Keratinocyte (primary cell): Measurements from ENCODE around the gene DNMT3A. TPM values are rescaled to one million over a fixed set of nuclear protein-coding genes. Genes with fewer than 3 reads are reported as not detected.

ENCODE experiments used
- DNase-seq: peaks from one replicate; pipeline ENCODE4 v3.0.0-alpha.2; 2011; ENCODE audit warnings: low read depth, missing footprints, low spot score
- FAIRE-seq: peaks from 2 replicates; lab custom pipeline; 2011; peaks lifted over from hg19 to GRCh38; lab: Jason Lieb, UNC
- H2AFZ ChIP-seq: 2 replicates; pipeline ENCODE4 v1.6.0; 2012; ENCODE audit warnings: low read length, control low read depth, inconsistent platforms; ENCODE audit not compliant: control insufficient read depth
- H3K27ac ChIP-seq: 2 replicates; pipeline ENCODE4 v1.5.1; 2011; ENCODE audit warnings: low read length; ENCODE audit not compliant: control insufficient read depth, insufficient read depth
- H3K27me3 ChIP-seq: 3 replicates; pipeline ENCODE4 v1.6.0; 2011; ENCODE audit warnings: low read length; ENCODE audit not compliant: control insufficient read depth, insufficient read depth; ENCODE audit errors: extremely low read depth
- H3K36me3 ChIP-seq, 2 experiments: 2 replicates in 1 of 2; 3 replicates in 1 of 2; pipeline ENCODE4 v1.5.1; 2011; ENCODE audit warnings: low read length in 2 of 2, mild to moderate bottlenecking in 1 of 2; ENCODE audit not compliant: control insufficient read depth in 2 of 2, insufficient read depth in 2 of 2; ENCODE audit errors: extremely low read depth in 1 of 2
- H3K4me1 ChIP-seq: 3 replicates; pipeline ENCODE4 v1.5.1; 2011; ENCODE audit warnings: low read length; ENCODE audit not compliant: control insufficient read depth, insufficient read depth; ENCODE audit errors: extremely low read depth
- H3K4me2 ChIP-seq: 3 replicates; pipeline ENCODE4 v1.6.0; 2011; ENCODE audit warnings: low read depth, low read length; ENCODE audit not compliant: control insufficient read depth, insufficient read depth; ENCODE audit errors: extremely low read depth
- H3K4me3 ChIP-seq, 3 experiments: fragments of 200-600 bp in 1 of 3; sonication (generic) in 1 of 3; 2 replicates in 2 of 3; 3 replicates in 1 of 3; pipeline ENCODE4 v1.5.1; 2011 to 2016; ENCODE audit warnings: low read length in 3 of 3, mild to moderate bottlenecking in 3 of 3, control low read depth in 2 of 3, inconsistent platforms in 1 of 3, low read depth in 1 of 3, mixed read lengths in 1 of 3, mixed run types in 1 of 3, moderate library complexity in 1 of 3; ENCODE audit not compliant: control insufficient read depth in 2 of 3, insufficient read depth in 2 of 3; ENCODE audit errors: extremely low read depth in 1 of 3
- H3K79me2 ChIP-seq: 2 replicates; pipeline ENCODE4 v1.6.0; 2012; ENCODE audit warnings: low read length; ENCODE audit not compliant: control insufficient read depth, insufficient read depth
- H3K9ac ChIP-seq: 3 replicates; pipeline ENCODE4 v1.6.0; 2011; ENCODE audit warnings: low read length; ENCODE audit not compliant: control insufficient read depth, insufficient read depth; ENCODE audit errors: extremely low read depth
- H3K9me1 ChIP-seq: 3 replicates; pipeline ENCODE4 v1.6.0; 2011; ENCODE audit warnings: low read length; ENCODE audit not compliant: control insufficient read depth, insufficient read depth; ENCODE audit errors: extremely low read depth
- H3K9me3 ChIP-seq: 2 replicates; pipeline ENCODE4 v1.5.1; 2012; ENCODE audit warnings: low read depth, low read length; ENCODE audit not compliant: control insufficient read depth
- H4K20me1 ChIP-seq: 3 replicates; pipeline ENCODE4 v1.6.0; 2011; ENCODE audit warnings: low read length; ENCODE audit not compliant: control insufficient read depth, insufficient read depth; ENCODE audit errors: extremely low read depth
- EZH2 ChIP-seq: IDR thresholded peaks from one replicate; pipeline ENCODE4 v1.6.1; 2012; ENCODE audit warnings: inconsistent platforms, mild to moderate bottlenecking, low read length, moderate library complexity
- dilution Hi-C: fragments of 300-500 bp; cut with MboI; formaldehyde crosslinking; loops from one replicate; pipeline ENCODE4 v1.7.0; 2020; ENCODE audit warnings: low sequenced_read_pairs; ENCODE audit not compliant: extremely low pct_ligation_motif_present
- polyA plus RNA-seq, 5 experiments: library from polyadenylated mRNA; depleted of rRNA in 3 of 5; stranded (reverse) in 3 of 5; stranded (forward) in 1 of 5; unstranded in 1 of 5; fragments of >200 nt; gene quantifications; 1 replicate in 1 of 5; 2 replicates in 3 of 5; 3 replicates in 1 of 5; pipeline versions ENCODE4 v1.2.1 to v1.2.3, GENCODE V29; 2011 to 2012; ENCODE audit warnings: missing spikeins in 2 of 5, low read depth in 1 of 5, low replicate concordance in 1 of 5
- TF ChIP-seq, protein P1 (sequence below), 3 experiments: IDR thresholded peaks in 1 of 3; conservative IDR thresholded peaks in 1 of 3; optimal IDR thresholded peaks in 1 of 3; 2 replicates in 2 of 3; 3 replicates in 1 of 3; pipeline versions ENCODE3 to v1.5.1; 2011; ENCODE audit warnings: low read length in 3 of 3, mild to moderate bottlenecking in 3 of 3, moderate library complexity in 2 of 3, control low read depth in 1 of 3, inconsistent platforms in 1 of 3; ENCODE audit not compliant: insufficient read depth in 2 of 3; ENCODE audit errors: extremely low read depth in 1 of 3

The DNMT3A gene
- polyA plus RNA-seq, 1 donor (not counting 4 experiments of a cell fraction or from before 2014, with no cell fraction given) = 1.5 TPM

DNA sequence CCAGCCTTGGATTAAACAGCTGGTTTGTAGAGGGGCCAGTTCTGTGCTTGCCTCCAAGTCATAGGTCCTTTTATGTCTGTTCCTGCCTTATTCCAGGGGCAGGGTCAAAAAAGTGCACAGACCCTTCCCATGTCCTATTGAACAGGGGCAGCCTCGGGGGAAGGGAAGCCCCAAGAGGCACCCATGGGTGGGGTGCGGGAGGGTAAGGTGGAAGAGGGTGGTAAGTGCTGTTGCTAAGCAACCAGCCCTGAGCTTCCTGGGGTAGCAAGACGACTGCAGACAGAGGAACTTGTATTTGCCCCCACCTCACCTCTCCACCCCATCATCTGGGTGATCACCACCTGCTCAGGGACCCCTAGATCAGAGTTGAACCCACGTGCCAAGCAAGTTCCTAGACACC is 7.7 kb downstream of the DNMT3A start:
- dilution Hi-C loops = no loop called here
- no peak overlapping the region for H3K4me3 ChIP-seq
- no peak overlapping the region for H3K9ac ChIP-seq
- no peaks in the 10 kb centered on the region for H3K9me1 ChIP-seq
- no peak overlapping the region for H2AFZ ChIP-seq
- H3K4me1 ChIP-seq = no peaks in the 10 kb centered on the region
- peaks cover 0 to 2% of the 10 kb centered on the region in 2 experiments for H3K36me3 ChIP-seq
- no peaks in the 10 kb centered on the region for H3K9me3 ChIP-seq
- peaks cover 8% of the 10 kb centered on the region for H4K20me1 ChIP-seq
- no peak overlapping the region for H3K4me2 ChIP-seq
- DNase-seq (no peak), FAIRE-seq (no peak)
- TF ChIP-seq, protein P1, sequence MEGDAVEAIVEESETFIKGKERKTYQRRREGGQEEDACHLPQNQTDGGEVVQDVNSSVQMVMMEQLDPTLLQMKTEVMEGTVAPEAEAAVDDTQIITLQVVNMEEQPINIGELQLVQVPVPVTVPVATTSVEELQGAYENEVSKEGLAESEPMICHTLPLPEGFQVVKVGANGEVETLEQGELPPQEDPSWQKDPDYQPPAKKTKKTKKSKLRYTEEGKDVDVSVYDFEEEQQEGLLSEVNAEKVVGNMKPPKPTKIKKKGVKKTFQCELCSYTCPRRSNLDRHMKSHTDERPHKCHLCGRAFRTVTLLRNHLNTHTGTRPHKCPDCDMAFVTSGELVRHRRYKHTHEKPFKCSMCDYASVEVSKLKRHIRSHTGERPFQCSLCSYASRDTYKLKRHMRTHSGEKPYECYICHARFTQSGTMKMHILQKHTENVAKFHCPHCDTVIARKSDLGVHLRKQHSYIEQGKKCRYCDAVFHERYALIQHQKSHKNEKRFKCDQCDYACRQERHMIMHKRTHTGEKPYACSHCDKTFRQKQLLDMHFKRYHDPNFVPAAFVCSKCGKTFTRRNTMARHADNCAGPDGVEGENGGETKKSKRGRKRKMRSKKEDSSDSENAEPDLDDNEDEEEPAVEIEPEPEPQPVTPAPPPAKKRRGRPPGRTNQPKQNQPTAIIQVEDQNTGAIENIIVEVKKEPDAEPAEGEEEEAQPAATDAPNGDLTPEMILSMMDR (optimal IDR thresholded peaks at IDR 0.05 in 1 of 3, IDR thresholded peaks at IDR 0.05 in 1 of 3, conservative IDR thresholded peaks at IDR 0.05 in 1 of 3; ENCODE audit: extremely low read depth in 1 of 3, insufficient read depth in 2 of 3, low read length in 3 of 3) = no peak
- no peak for TF ChIP-seq EZH2
- no peaks in the 10 kb centered on the region for H3K27me3 ChIP-seq
- H3K27ac ChIP-seq = no peak overlapping the region
- H3K79me2 ChIP-seq = peaks cover 2% of the 10 kb centered on the region

DNA sequence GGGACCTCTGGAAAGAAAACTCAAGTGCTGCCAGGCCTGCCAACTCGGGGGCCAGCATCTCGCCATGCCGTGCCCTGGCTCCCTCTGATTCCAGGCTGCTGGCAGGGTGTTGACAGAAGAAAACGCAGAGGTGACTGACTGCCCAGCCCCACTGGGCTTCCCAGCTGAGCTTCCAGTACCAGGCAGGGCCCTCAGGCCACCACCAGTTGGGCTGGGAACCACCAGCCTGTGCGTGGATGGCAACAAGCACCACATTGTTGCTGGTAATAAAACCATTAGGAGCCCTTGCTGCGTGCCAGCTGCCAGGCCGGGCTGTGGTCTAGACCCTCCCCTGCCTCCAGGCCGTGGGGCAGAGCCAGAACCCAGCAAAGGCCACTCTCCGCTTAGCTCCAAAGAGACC is 9.2 kb downstream of the DNMT3A start:
- no peak overlapping the region for H2AFZ ChIP-seq
- FAIRE-seq (no peak), DNase-seq (no peak)
- H3K9me3 ChIP-seq = no peaks in the 10 kb centered on the region
- H3K9me1 ChIP-seq = no peaks in the 10 kb centered on the region
- no peak overlapping the region for H3K4me2 ChIP-seq
- H4K20me1 ChIP-seq = peaks cover 8% of the 10 kb centered on the region
- H3K4me3 ChIP-seq = no peak overlapping the region
- TF ChIP-seq, protein P1 (optimal IDR thresholded peaks at IDR 0.05 in 1 of 3, IDR thresholded peaks at IDR 0.05 in 1 of 3, conservative IDR thresholded peaks at IDR 0.05 in 1 of 3; ENCODE audit: extremely low read depth in 1 of 3, insufficient read depth in 2 of 3, low read length in 3 of 3) = no peak
- no peak overlapping the region for H3K9ac ChIP-seq
- H3K27ac ChIP-seq = no peak overlapping the region
- dilution Hi-C loops = no loop called here
- H3K27me3 ChIP-seq = no peaks in the 10 kb centered on the region
- peaks cover 2% of the 10 kb centered on the region for H3K79me2 ChIP-seq
- H3K36me3 ChIP-seq = no peaks in the 10 kb centered on the region
- no peaks in the 10 kb centered on the region for H3K4me1 ChIP-seq
